Measurements from ENCODE around the gene RNF217.

The RNF217 gene

DNA sequence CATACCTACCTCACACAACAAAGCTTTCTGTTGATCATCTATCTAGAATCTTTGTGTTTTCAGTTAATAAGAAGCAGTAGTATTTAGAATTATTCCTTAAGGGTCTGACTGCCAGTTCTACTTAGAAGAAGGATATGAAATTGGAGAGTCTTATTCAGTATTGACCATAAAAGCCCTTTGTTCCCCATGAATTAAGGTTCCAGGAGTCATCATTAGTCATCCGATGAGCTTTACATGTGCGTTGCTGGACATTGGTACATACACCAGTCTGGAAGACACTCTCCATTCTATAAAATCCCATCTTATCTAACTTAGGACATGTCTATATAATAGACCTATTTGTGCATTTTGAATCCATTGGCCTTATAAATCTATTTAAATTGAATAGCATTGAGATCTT lies 34.4 kb upstream of the RNF217 start:
- Histone ChIP-seq H3K27ac (no peak overlapping the region), H3K9me3 (ENCODE audit: severe bottlenecking) (no peaks in the 10 kb centered on the region), H3K36me3 (no peaks in the 10 kb centered on the region), H3K27me3 (ENCODE audit: insufficient read depth, low read depth, severe bottlenecking) (no peaks in the 10 kb centered on the region), H3K4me3 (ENCODE audit: low read depth, low read length) (no peak overlapping the region)
- DNase-seq: no peak
- TF ChIP-seq, protein P1, sequence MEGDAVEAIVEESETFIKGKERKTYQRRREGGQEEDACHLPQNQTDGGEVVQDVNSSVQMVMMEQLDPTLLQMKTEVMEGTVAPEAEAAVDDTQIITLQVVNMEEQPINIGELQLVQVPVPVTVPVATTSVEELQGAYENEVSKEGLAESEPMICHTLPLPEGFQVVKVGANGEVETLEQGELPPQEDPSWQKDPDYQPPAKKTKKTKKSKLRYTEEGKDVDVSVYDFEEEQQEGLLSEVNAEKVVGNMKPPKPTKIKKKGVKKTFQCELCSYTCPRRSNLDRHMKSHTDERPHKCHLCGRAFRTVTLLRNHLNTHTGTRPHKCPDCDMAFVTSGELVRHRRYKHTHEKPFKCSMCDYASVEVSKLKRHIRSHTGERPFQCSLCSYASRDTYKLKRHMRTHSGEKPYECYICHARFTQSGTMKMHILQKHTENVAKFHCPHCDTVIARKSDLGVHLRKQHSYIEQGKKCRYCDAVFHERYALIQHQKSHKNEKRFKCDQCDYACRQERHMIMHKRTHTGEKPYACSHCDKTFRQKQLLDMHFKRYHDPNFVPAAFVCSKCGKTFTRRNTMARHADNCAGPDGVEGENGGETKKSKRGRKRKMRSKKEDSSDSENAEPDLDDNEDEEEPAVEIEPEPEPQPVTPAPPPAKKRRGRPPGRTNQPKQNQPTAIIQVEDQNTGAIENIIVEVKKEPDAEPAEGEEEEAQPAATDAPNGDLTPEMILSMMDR (IDR thresholded peaks at IDR 0.05; ENCODE audit: low read depth, low read length): no peak

DNA sequence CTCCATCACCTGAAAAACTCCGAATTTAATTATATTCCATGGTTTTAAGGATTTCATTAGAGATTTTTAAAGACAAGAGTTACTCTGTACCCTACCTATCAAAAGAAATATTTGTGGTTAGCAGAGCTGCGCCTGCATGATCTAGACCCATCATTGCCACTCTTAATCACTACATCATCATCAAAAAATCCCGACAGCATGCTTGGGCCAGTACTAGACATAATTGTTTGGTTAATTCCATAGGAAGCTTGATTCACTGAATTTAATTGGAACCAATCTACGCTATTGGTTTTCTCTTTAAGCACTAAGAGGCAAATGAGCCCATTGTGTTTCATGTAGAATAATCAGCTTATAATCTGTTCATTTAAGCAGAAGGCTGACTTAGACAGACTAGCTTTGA lies 33.4 kb upstream of the RNF217 start:
- TF ChIP-seq, protein P1 (IDR thresholded peaks at IDR 0.05; ENCODE audit: low read depth, low read length): no peak
- Histone ChIP-seq H3K27me3 (ENCODE audit: insufficient read depth, low read depth, severe bottlenecking) (no peaks in the 10 kb centered on the region), H3K36me3 (no peaks in the 10 kb centered on the region), H3K9me3 (ENCODE audit: severe bottlenecking) (no peaks in the 10 kb centered on the region), H3K27ac (no peak overlapping the region), H3K4me3 (ENCODE audit: low read depth, low read length) (no peak overlapping the region)
- no peak for DNase-seq

DNA sequence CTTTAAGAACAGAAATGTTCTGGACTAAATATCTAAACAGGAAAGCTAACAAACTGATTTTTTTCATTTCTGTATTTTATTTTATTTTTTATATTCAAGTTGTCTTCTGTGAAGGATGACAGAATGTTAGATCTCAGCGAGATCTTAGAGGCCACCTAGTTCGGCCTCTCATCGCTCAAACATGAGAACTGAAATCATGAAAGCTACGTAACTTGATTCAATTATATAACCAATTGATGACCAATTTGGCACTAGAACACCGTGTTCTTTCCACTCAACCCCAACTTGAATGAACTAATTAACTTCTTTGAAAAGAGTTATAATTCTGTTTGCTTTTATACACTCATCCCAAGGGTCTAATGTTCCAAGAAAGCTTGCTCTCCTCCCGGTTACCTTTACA lies 24.6 kb upstream of the RNF217 start:
- no peak overlapping the region for H3K27ac ChIP-seq
- no peaks in the 10 kb centered on the region for H3K36me3 ChIP-seq
- no peaks in the 10 kb centered on the region for H3K9me3 ChIP-seq (ENCODE audit: severe bottlenecking)
- H3K4me3 ChIP-seq (ENCODE audit: low read depth, low read length): no peak overlapping the region
- H3K27me3 ChIP-seq (ENCODE audit: insufficient read depth, low read depth, severe bottlenecking): no peaks in the 10 kb centered on the region
- TF ChIP-seq, protein P1 (IDR thresholded peaks at IDR 0.05; ENCODE audit: low read depth, low read length): no peak
- no peak for DNase-seq

DNA sequence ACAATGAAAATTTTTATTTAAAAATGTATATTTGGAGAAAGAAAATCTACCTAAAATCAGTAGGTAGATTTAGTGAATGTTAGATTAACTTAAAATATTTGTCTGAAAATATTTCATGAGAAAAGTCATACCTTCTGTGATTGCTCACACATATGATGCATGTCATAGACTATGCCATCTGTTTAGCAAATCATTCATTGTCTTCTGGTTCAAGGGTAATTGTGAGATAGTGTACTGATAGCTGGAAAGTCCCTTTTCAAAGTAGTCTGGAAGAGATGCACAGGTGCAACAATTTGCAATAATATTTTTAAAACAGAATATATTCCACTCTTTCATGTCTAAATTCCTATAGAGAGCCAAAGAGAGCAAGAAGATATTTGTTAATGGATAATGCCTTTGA lies 21.0 kb upstream of the RNF217 start:
- TF ChIP-seq, protein P1 (IDR thresholded peaks at IDR 0.05; ENCODE audit: low read depth, low read length): no peak
- no peaks in the 10 kb centered on the region for H3K27me3 ChIP-seq (ENCODE audit: insufficient read depth, low read depth, severe bottlenecking)

DNA sequence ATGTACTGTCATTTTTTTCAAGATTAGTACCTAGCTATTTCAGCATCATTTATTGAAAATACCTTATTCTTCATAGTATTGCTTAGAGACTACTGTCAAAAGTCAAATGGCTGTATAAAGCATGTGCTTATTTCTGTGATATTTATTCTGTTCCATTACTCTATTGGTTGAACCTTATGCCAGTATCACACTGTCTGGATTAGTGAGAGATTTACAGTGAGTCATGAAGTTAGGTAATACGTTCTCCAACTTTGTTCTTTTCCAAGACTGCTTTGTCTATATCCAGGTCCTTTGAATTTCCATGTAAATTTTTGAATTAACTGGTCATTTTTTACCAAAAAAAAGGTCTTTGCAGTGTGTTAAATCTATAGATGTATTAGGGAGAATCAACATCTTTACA lies 18.6 kb upstream of the RNF217 start:
- no peak for DNase-seq
- no peak overlapping the region for H3K27ac ChIP-seq
- H3K36me3 ChIP-seq: no peaks in the 10 kb centered on the region
- H3K4me3 ChIP-seq (ENCODE audit: low read depth, low read length): no peak overlapping the region
- H3K9me3 ChIP-seq (ENCODE audit: severe bottlenecking): no peaks in the 10 kb centered on the region
- TF ChIP-seq, protein P1 (IDR thresholded peaks at IDR 0.05; ENCODE audit: low read depth, low read length): no peak
- H3K27me3 ChIP-seq (ENCODE audit: insufficient read depth, low read depth, severe bottlenecking): no peaks in the 10 kb centered on the region

More for the DNA sequence above, 21.0 kb upstream of the RNF217 start:
- no peaks in the 10 kb centered on the region for H3K9me3 ChIP-seq (ENCODE audit: severe bottlenecking)
- H3K36me3 ChIP-seq: no peaks in the 10 kb centered on the region
- DNase-seq: no peak
- H3K27ac ChIP-seq: no peak overlapping the region
- H3K4me3 ChIP-seq (ENCODE audit: low read depth, low read length): no peak overlapping the region

DNA sequence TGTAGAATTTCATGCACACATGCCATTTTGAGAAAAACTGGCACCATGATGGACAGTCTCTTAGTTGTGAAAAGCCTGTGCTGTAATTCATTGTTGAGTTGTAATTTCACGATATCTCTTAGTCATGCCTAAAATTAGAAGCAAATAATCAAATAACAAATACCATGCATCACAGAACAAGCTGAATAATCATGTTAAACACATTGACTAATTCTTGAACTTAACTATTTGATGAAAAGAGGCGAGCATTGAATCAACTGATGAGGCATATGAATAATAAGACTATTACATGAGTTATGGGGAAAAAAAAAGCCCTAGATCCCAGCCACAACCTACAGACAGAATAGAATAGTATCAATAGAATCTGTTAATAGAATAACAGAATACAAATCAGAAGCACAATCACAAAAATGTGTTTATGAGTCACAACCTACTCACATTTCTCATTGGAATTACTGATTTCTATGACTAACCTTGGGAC lies 14.2 kb upstream of the RNF217 start:
- Histone ChIP-seq H3K27ac (no peak overlapping the region), H3K36me3 (no peaks in the 10 kb centered on the region), H3K9me3 (ENCODE audit: severe bottlenecking) (no peaks in the 10 kb centered on the region), H3K4me3 (ENCODE audit: low read depth, low read length) (no peak overlapping the region), H3K27me3 (ENCODE audit: insufficient read depth, low read depth, severe bottlenecking) (no peaks in the 10 kb centered on the region)
- no peak for DNase-seq
- TF ChIP-seq, protein P1 (IDR thresholded peaks at IDR 0.05; ENCODE audit: low read depth, low read length): no peak
